Sigmoid colon (tissue), 4 donors: Measurements from ENCODE around the gene VPS4A.

Source experiments
- EP300 ChIP-seq, 4 donors: sonication (generic); formaldehyde crosslinking; IDR thresholded peaks; one replicate each; pipeline ENCODE4 v1.6.1; 2017; ENCODE audit warnings: antibody characterized with exemption in 4 of 4
- POLR2A ChIP-seq, 2 donors: fragments of 450-650 bp; IDR thresholded peaks; one replicate each; pipeline ENCODE4 v1.6.1; 2016; ENCODE audit warnings: antibody characterized with exemption in 2 of 2, mild to moderate bottlenecking in 2 of 2, moderate library complexity in 2 of 2
- POLR2AphosphoS5 ChIP-seq, 4 donors: sonication (generic); formaldehyde crosslinking; IDR thresholded peaks; one replicate each; pipeline ENCODE4 v1.6.1; 2017; ENCODE audit warnings: antibody characterized with exemption in 4 of 4
- TF ChIP-seq, protein P1 (sequence below), 4 experiments: fragments of 450-650 bp in 3 of 4; fragments of 200-600 bp in 1 of 4; IDR thresholded peaks; one replicate each; pipeline ENCODE4 v1.5.1; 2016 to 2019; ENCODE audit warnings: antibody characterized with exemption in 4 of 4, mild to moderate bottlenecking in 3 of 4, moderate library complexity in 2 of 4

DNA sequence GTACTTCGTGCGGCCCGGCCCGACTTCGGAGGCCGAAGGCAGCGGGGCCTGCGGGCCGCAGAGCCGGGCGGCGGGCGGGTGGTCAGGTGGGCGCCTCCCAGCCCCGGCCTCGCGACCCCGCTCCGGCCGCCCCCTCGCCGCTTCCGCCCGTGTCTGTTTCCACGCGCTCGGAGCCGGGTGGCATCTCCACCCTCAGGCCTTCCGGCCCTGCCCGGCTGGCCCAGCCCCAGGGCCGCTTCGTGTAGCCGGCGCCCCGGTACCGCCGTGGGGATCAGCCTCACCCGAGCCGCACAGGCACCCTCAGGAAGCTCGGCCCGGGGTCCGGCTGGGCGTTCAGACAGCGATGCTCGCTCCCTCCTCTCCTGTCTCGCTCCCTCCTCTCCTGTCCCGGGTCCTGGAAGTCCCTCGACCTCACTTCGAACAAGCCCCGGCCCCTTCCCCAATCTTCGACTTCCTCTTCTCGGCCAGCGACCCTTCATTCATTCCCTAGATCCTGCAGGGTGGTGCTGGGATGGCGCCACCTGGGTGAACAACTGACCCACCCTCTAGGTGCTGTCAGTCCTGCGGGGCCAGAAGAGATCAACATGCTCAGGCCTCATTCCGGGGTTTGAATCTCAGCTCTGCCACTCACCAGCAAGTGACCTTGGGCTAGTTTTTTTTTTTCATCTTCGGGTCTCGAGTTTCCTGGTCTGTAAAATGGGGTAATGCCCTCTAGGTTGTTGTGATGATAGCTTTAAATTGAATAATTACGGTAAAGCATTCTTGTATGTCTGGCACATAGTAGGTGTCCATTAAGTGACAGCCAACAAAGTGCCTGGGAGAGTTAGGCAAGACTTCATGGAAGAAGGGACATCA, 610 bp downstream of the VPS4A start:
- TF ChIP-seq, protein P1, sequence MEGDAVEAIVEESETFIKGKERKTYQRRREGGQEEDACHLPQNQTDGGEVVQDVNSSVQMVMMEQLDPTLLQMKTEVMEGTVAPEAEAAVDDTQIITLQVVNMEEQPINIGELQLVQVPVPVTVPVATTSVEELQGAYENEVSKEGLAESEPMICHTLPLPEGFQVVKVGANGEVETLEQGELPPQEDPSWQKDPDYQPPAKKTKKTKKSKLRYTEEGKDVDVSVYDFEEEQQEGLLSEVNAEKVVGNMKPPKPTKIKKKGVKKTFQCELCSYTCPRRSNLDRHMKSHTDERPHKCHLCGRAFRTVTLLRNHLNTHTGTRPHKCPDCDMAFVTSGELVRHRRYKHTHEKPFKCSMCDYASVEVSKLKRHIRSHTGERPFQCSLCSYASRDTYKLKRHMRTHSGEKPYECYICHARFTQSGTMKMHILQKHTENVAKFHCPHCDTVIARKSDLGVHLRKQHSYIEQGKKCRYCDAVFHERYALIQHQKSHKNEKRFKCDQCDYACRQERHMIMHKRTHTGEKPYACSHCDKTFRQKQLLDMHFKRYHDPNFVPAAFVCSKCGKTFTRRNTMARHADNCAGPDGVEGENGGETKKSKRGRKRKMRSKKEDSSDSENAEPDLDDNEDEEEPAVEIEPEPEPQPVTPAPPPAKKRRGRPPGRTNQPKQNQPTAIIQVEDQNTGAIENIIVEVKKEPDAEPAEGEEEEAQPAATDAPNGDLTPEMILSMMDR (IDR thresholded peaks at IDR 0.05), result no peak
- TF ChIP-seq POLR2AphosphoS5 (IDR thresholded peaks at IDR 0.05) (no peak), EP300 (IDR thresholded peaks at IDR 0.05) (no peak), POLR2A (IDR thresholded peaks at IDR 0.05) (no peak)
